ENCODE data around the gene GALNT13.

Gene GALNT13

GRCh38 chr2:154338352-154338967 is 466.7 kb downstream of the GALNT13 start:
- TF ChIP-seq CTCF (IDR thresholded peaks at IDR 0.05; ENCODE audit: low read depth, low read length, missing control alignments) = no peak
- H3K4me3 ChIP-seq (ENCODE audit: low read depth, low read length) = no peak overlapping the region
- no peak for DNase-seq (ENCODE audit: low read depth)

- no peak for DNase-seq (ENCODE audit: low read depth)
- TF ChIP-seq CTCF (IDR thresholded peaks at IDR 0.05; ENCODE audit: low read depth, low read length, missing control alignments) = no peak
- H3K4me3 ChIP-seq (ENCODE audit: low read depth, low read length) = no peak overlapping the region
Observed at GRCh38 chr2:154343282-154343681, 471.6 kb downstream of the GALNT13 start.

- TF ChIP-seq CTCF (IDR thresholded peaks at IDR 0.05; ENCODE audit: low read depth, low read length, missing control alignments) = no peak
- no peak overlapping the region for H3K4me3 ChIP-seq (ENCODE audit: low read depth, low read length)
- no peak for DNase-seq (ENCODE audit: low read depth)
Observed at GRCh38 chr2:154350911-154351310, 479.2 kb downstream of the GALNT13 start.

GRCh38 chr2:154361276-154361675 is 489.6 kb downstream of the GALNT13 start:
- H3K4me3 ChIP-seq (ENCODE audit: low read depth, low read length) = no peak overlapping the region
- no peak for TF ChIP-seq CTCF (IDR thresholded peaks at IDR 0.05; ENCODE audit: low read depth, low read length, missing control alignments)
- no peak for DNase-seq (ENCODE audit: low read depth)

GRCh38 chr2:154368153-154368552 is 496.4 kb downstream of the GALNT13 start:
- TF ChIP-seq CTCF (IDR thresholded peaks at IDR 0.05; ENCODE audit: low read depth, low read length, missing control alignments) = no peak
- DNase-seq (ENCODE audit: low read depth) = no peak
- no peak overlapping the region for H3K4me3 ChIP-seq (ENCODE audit: low read depth, low read length)

- no peak for DNase-seq (ENCODE audit: low read depth)
- no peak overlapping the region for H3K4me3 ChIP-seq (ENCODE audit: low read depth, low read length)
- no peak for TF ChIP-seq CTCF (IDR thresholded peaks at IDR 0.05; ENCODE audit: low read depth, low read length, missing control alignments)
Observed at GRCh38 chr2:154370873-154371272, 499.2 kb downstream of the GALNT13 start.

- no peak for TF ChIP-seq CTCF (IDR thresholded peaks at IDR 0.05; ENCODE audit: low read depth, low read length, missing control alignments)
- H3K4me3 ChIP-seq (ENCODE audit: low read depth, low read length) = no peak overlapping the region
- DNase-seq (ENCODE audit: low read depth) = no peak
Observed at GRCh38 chr2:154374416-154374815, 502.7 kb downstream of the GALNT13 start.

All from GM12864 (cell line).